Bronchial epithelial cell (primary cell): Measurements from ENCODE around the gene ADORA1. TPM values are rescaled to one million over a fixed set of nuclear protein-coding genes. Genes with fewer than 3 reads are reported as not detected.

Experiments
- DNase-seq: peaks from one replicate; pipeline ENCODE4 v3.0.0-alpha.2; 2010; ENCODE audit warnings: low read depth
- FAIRE-seq: peaks from 2 replicates; lab custom pipeline; 2011; peaks lifted over from hg19 to GRCh38; lab: Jason Lieb, UNC
- H3K27me3 ChIP-seq: 2 replicates; pipeline ENCODE4 v1.5.1; 2011; ENCODE audit warnings: low read length; ENCODE audit not compliant: control insufficient read depth, insufficient read depth
- H3K36me3 ChIP-seq: 2 replicates; pipeline ENCODE4 v1.5.1; 2011; ENCODE audit warnings: low read length; ENCODE audit not compliant: control insufficient read depth, insufficient read depth
- H3K4me3 ChIP-seq: 2 replicates; pipeline ENCODE4 v1.5.1; 2011; ENCODE audit warnings: mild to moderate bottlenecking, low read depth, low read length, control low read depth
- CTCF ChIP-seq: IDR thresholded peaks from 2 replicates; pipeline ENCODE4 v1.5.1; 2011; ENCODE audit warnings: mild to moderate bottlenecking, moderate library complexity, low read length, control low read depth, inconsistent platforms; ENCODE audit not compliant: insufficient read depth, severe bottlenecking
- total RNA-seq: library from RNA; depleted of rRNA; stranded (reverse); fragments of >200 nt; gene quantifications from 2 replicates; pipeline ENCODE4 v1.2.1, GENCODE V29; 2014

ADORA1 gene
- total RNA-seq, 1 donor from 2014 or later, result under 0.01 TPM

- FAIRE-seq (no peak), DNase-seq (no peak)
- TF ChIP-seq CTCF, result no peak
- Histone ChIP-seq H3K4me3 (no peak overlapping the region), H3K36me3 (no peaks in the 10 kb centered on the region), H3K27me3 (peaks cover 16% of the 10 kb centered on the region)
Measured at GRCh38 chr1:203114202-203114601, 13.3 kb upstream of the ADORA1 start.

GRCh38 chr1:203116091-203116820, 11.3 kb upstream of the ADORA1 start:
- H3K36me3 ChIP-seq, result no peaks in the 10 kb centered on the region
- DNase-seq, result no peak
- TF ChIP-seq CTCF, result no peak
- peaks cover 20% of the 10 kb centered on the region for H3K27me3 ChIP-seq
- no peak for FAIRE-seq
- no peak overlapping the region for H3K4me3 ChIP-seq

GRCh38 chr1:203117611-203118575, 9.6 kb upstream of the ADORA1 start:
- TF ChIP-seq CTCF, result peak; percentile 82
- H3K27me3 ChIP-seq, result peaks cover 20% of the 10 kb centered on the region
- no peak overlapping the region for H3K4me3 ChIP-seq
- no peaks in the 10 kb centered on the region for H3K36me3 ChIP-seq
- FAIRE-seq (no peak), DNase-seq (peak; percentile 31)

- H3K36me3 ChIP-seq, result no peaks in the 10 kb centered on the region
- H3K4me3 ChIP-seq, result no peak overlapping the region
- TF ChIP-seq CTCF, result no peak
- FAIRE-seq (no peak), DNase-seq (no peak)
- peaks cover 27% of the 10 kb centered on the region for H3K27me3 ChIP-seq
Measured at GRCh38 chr1:203120325-203121153, 7.0 kb upstream of the ADORA1 start.

- no peaks in the 10 kb centered on the region for H3K36me3 ChIP-seq
- no peak overlapping the region for H3K4me3 ChIP-seq
- H3K27me3 ChIP-seq, result peaks cover 25% of the 10 kb centered on the region
- TF ChIP-seq CTCF, result no peak
- FAIRE-seq (no peak), DNase-seq (no peak)
Measured at GRCh38 chr1:203121186-203122015, 6.1 kb upstream of the ADORA1 start.
